HG02973 (cell line): ENCODE measurements around the gene DNAH3.
"Not testable (repeated sequence)": the region's sequence is repeated elsewhere in the genome, so short reads cannot be mapped to it uniquely, and the experiment has no call there.

Experiments
- ATAC-seq: cut with Tn5 transposase; IDR thresholded peaks from one replicate; pipeline ENCODE4 v1.9.1; 2021; ENCODE audit warnings: moderate library complexity; ENCODE audit not compliant: unreplicated experiment

The DNAH3 gene

GRCh38 chr16:21021316-21021715 lies 129.3 kb downstream of the DNAH3 start:
- no peak for ATAC-seq

DNA sequence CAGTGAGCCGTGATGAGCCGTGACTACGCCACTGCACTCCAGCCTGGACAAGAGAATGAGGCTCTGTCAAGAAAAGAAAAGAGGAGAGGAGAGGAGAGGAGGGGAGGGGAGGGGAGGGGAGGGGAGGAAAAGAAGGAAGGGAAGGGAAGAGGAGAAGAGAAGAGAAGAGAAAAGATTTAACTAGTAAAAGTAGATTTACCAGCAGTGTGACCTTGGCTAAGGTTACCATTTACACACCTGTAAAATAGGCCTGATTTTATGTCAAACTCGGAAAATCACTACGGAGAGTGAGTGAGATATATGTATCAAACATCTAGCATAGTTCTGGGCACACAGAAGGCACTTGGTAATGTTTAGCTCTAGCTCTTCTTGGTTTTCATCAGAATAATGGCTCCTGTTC lies 140.8 kb downstream of the DNAH3 start:
- ATAC-seq, result no peak

- no peak for ATAC-seq
These were observed 145.6 kb downstream of the DNAH3 start for GRCh38 chr16:21005008-21005407.

DNA sequence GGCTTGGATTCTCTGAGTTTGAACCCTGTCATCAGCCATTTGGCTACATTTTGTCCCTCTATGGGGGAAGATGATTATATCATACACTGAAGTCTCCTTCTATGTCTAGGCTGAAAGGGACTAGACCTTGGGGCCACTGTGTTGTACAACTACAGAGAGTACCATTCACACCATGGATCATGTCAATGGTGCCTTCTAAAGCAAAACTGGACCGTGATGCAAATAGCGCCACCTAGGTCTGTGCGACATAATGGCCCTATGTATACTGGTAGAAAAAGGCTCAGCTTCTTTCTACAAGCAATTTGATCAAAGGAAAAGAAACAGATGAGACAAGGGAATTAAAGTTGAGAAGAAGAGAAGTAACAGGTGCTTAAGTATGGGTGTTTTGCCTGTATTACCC lies 149.4 kb downstream of the DNAH3 start:
- ATAC-seq, result no peak

- ATAC-seq, result no peak
These were observed 153.5 kb downstream of the DNAH3 start for GRCh38 chr16:20997147-20997546.

DNA sequence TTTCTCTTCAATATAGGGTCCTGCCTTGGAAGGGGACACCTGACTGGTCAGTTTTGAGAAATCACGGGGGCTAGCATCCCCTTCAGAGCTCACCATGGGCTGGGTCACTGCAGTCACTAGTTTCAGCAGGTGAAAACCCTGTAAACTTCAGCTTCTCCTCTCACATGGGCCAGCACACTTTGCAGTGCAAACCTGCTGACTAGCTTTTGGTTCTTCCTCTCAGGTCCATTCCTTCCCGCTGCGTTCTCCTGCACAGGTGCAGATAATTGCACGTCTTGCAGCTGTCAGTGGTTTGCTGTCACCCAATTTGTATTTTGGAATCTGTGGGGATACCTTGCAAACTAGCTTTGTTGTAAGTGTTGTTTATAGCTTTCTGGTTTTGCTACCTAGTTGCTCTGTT lies 154.9 kb downstream of the DNAH3 start:
- ATAC-seq, result no peak

DNA sequence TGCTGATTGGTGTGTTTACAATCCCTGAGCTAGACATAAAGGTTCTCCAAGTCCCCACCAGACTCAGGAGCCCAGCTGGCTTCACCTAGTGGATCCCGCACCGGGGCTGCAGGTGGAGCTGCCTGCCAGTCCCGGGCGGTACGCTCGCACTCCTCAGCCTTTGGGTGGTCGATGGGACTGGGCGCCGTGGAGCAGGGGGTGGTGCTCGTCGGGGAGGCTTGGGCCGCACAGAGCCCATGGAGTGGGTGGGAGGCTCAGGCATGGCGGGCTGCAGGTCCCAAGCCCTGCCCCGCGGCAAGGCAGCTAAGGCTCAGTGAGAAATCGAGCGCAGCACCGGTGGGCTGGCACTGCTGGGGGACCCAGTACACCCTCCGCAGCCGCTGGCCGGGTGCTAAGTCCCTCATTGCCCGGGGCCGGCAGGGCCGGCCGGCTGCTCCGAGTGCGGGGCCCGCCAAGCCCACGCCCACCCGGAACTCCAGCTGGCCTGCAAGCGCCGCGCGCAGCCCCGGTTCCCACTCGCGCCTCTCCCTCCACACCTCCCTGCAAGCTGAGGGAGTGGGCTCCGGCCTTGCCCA lies 161.1 kb downstream of the DNAH3 start:
- not testable (repeated sequence) for ATAC-seq

DNA sequence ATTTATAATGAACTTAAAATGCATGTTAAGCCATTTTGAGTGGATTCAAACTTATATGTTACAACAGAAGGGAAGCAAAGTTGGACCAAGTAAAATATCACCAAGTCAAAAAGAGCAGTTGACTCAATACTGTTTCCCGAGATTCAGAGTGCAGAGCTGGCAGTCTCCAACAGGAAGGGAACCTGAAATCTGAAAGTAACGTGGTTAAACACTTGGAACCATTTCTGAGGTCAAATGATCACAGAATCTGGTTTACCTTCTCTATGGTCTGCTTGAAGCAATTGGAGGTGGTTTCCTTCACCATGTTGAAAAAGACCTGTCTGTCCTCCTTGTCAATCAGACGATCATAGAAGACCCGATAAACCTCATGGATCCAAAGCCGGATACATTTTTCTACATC lies 163.6 kb downstream of the DNAH3 start:
- ATAC-seq, result no peak

- no peak for ATAC-seq
These were observed 166.6 kb downstream of the DNAH3 start for GRCh38 chr16:20984019-20984418.

- no peak for ATAC-seq
These were observed 174.1 kb downstream of the DNAH3 start for GRCh38 chr16:20976576-20976975.

DNA sequence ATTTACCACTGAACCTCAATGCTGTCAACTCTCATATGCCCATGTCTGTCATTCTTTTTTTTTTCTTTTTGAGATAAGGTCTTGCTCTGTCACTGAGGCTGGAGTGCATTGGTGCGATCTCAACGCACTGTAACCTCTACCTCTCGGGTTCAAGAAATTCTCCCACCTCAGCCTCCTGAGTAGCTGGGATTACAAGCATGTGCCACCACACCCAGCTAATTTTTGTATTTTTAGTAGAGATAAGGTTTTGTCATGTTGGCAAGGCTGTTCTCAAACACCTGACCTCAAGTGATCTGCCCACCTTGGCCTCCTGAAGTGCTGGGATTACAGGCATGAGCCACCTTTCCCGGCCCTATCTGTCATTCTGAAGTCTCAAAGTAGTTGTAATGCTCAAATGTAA lies 177.4 kb downstream of the DNAH3 start:
- not testable (repeated sequence) for ATAC-seq

- no peak for ATAC-seq
These were observed 179.2 kb downstream of the DNAH3 start for GRCh38 chr16:20971401-20971800.

DNA sequence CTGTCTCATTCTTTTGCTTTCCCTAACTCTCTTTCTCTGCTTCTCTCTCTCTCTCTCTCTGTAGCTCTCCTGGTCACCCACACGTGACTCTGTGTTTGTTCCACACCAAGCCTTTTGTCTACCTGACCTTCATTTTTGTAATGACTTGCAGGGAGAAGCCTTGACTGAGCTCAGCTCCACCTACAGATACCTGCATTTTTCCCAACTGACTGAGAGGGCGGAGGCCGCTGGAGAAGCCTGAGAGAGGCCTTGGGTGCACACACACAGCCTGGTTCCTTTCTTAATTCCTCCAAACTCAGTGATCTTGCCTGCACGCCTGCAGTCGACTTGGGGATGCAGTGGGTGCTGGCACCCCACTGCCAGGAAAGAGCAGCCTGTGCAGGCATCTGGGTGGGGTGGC lies 181.3 kb downstream of the DNAH3 start:
- no peak for ATAC-seq

- no peak for ATAC-seq
These were observed 181.9 kb downstream of the DNAH3 start for GRCh38 chr16:20968765-20969164.

GRCh38 chr16:20960899-20961298 lies 189.7 kb downstream of the DNAH3 start:
- ATAC-seq, result no peak

DNA sequence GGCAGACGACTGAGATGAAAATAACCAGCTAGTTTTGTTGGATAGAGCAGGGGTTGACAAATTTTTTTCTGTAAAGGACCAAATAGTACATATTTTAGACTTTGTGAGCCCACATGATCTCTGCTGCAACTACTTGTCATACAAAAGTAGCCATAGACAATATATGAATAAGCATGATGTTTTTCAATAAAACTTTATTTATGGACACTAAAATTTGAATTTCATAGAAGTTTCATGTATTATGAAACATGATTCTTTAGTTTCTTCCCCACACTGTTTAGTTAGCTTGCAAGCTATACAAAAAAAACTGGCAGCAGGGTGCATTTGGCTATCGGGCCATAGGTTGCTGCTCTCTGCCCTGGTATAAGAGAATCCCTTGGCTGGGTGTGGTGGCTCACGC lies 193.5 kb downstream of the DNAH3 start:
- ATAC-seq, result no peak

- ATAC-seq, result no peak
These were observed 194.3 kb downstream of the DNAH3 start for GRCh38 chr16:20956319-20956718.

DNA sequence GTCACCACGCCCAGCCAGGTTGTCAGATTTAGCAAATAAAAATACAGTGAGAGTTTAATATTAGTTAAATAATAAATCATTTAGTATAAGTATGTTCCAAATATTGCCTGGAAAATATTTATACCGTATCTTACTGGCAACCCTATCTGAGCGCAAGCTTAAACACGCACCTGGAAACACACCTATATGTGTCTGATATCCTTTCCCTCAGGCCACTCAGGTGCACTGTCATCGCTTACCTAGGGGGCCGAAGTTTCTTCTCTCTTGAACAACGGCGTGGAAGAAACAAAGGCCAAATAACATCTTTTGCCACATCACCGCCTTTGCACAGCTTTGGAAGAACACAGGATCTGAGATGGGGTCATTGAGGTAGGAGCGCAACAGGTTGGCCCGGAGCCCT lies 196.1 kb downstream of the DNAH3 start:
- ATAC-seq, result no peak

- no peak for ATAC-seq
These were observed 198.3 kb downstream of the DNAH3 start for GRCh38 chr16:20952139-20952920.

- ATAC-seq, result no peak
These were observed 200.4 kb downstream of the DNAH3 start for GRCh38 chr16:20950294-20950693.

DNA sequence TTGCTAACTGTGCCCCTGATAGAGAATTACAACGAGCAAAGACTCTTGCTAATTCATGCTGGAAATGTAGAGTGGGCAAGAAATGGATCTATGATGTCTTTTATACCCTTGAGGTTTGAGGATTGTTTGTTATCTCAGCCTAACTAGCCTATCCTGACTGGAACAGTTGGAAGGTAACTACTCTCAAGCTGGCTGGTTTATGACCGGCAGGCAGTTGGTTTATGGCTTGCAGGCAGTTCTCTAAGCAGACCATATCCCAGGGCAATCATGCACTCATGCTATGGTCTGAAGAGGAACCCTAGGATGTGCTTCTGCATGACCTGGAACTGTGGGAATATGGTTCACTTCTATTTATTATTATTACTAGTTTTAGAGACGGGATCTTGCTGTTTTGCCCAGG lies 201.0 kb downstream of the DNAH3 start:
- ATAC-seq, result no peak

- no peak for ATAC-seq
These were observed 202.2 kb downstream of the DNAH3 start for GRCh38 chr16:20948444-20948843.
